Posterior vena cava (tissue), 2 donors: ENCODE measurements around the gene OR10R2. TPM values are rescaled to one million over a fixed set of nuclear protein-coding genes. Genes with fewer than 3 reads are reported as not detected.
"Not testable (repeated sequence)": the region's sequence is repeated elsewhere in the genome, so short reads cannot be mapped to it uniquely, and the experiment has no call there.

Source experiments
- DNase-seq: peaks from one replicate; pipeline ENCODE4 v3.0.0-alpha.2; 2020; ENCODE audit warnings: low spot score
- intact Hi-C, 2 donors: fragments of 100-400 bp; cut with DNase I; formaldehyde crosslinking; loops; one replicate each; pipeline versions ENCODE4 v1.14.1 to v1.14.2; 2022 to 2023
- long read RNA-seq, 2 donors: library from polyadenylated mRNA; unstranded; transcript quantifications; one replicate each; pipeline ENCODE4 v2.0.0, GENCODE V29; 2020 to 2021
- total RNA-seq, 2 donors: library from RNA; stranded (reverse); fragmentation: NEBNext Ultra II Directional; extraction: Animal tissue kit (Norgen Biotek cat#: 25700); gene quantifications; one replicate each; pipeline ENCODE4 v1.2.1, GENCODE V29; 2021
- donor health status: DM: yes; HTN: yes; CAD: no.
- donor health status: DM: yes; HTN: yes; CAD: no.

Gene OR10R2, protein sequence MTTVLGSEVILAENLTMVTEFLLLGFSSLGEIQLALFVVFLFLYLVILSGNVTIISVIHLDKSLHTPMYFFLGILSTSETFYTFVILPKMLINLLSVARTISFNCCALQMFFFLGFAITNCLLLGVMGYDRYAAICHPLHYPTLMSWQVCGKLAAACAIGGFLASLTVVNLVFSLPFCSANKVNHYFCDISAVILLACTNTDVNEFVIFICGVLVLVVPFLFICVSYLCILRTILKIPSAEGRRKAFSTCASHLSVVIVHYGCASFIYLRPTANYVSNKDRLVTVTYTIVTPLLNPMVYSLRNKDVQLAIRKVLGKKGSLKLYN
- total RNA-seq: not detected
- long read RNA-seq, donor 1: 0 reads
- long read RNA-seq, donor 2: 0 reads

DNA sequence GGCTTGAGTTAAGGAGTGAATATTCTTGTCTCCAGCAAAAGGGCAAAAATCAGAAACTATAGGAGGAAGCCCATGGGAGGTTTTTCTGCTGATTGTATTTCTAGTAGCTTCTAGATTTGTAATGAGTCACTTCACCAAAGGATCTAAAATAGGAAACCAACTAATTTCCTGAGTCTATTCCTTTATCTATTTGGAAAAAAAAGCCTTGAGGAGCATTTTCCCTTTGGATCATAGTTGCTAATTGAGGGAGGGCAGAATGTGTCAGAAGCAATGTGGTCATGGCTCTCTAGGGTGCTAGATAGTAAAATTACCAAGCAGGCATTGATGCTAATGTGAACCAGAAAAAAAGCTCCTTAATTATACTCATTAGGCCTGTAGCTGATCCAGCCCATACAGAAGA, at the start of gene OR10R2:
OR10R2 (plus strand) TSS at position 301 of the 400 bp plus-strand sequence. CDS start 106 bp downstream, outside the sequence.
- no peak for DNase-seq
- intact Hi-C loops: no loop called here

GRCh38 chr1:158425027-158425426, 47.0 kb upstream of the OR10R2 start:
- intact Hi-C loops: no loop called here
- DNase-seq: no peak

DNA sequence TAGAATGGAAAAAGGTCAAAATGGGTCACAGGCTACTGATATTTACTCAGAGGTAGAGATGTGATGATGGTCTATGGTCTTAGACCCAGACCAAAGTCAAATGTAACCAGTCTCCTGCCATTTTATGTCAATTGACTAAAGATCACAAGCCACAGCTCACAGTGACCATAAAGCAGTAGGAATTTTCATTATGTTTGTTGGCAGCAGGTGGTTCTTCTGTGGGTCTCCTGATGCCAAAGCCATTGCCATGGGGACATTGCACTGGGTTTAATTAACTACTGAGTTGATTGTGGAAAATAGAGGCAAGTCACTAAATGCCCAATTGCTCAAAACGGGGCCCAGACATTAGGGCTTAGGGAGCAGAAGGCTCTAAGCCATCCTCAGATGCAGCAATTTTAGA, 45.9 kb upstream of the OR10R2 start, which contains the start of gene OR10K2:
OR10K2 (minus strand) TSS at position 101 of the 400 bp plus-strand sequence. CDS start 5,371 bp downstream, outside the sequence.
- intact Hi-C loops: no loop called here
- no peak for DNase-seq

- DNase-seq, intact Hi-C loops: not testable (repeated sequence)
Observed at GRCh38 chr1:158430163-158430562, 41.9 kb upstream of the OR10R2 start.

GRCh38 chr1:158434741-158435140, 37.3 kb upstream of the OR10R2 start:
- no peak for DNase-seq

DNA sequence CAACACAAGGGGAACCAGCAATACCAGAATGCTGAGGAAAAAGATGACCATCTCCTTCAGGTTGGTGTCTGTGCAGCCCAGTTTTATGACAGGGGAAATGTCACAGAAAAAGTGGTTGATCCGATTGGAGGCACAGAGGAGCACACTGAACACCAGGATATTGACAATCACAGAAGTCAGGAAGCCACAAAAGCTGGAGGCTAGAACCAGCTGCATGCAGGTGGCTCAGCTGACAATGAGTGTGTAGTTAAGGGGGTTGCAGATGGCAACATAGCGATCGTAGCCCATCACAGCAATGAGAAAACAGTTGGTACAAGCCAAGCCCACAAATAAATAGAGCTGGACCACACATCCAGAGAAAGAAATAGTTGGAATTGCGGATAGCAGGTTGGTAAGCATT, 26.6 kb upstream of the OR10R2 start:
- no peak for DNase-seq
- intact Hi-C loops: no loop called here

More at GRCh38 chr1:158434741-158435140, 37.3 kb upstream of the OR10R2 start:
- intact Hi-C loops: no loop called here

DNA sequence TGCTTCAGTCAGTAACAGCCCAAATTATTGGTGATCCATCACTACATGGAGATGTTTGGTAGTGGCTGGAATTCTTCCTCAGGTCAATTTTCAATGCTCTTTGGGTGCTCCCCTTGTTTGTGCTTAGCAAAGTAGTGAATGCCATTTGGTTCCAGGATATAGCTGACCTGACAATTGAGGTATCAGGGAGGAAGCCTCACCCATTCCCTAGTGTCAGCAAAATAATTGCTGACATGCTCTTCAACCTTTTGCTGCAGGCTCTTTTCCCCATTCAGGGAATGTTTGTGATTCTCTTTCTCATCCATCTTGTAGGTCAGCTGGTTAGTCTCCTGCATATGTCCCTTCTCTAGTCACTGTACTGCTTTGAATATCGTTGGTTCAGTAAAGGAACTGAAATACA, 17.5 kb upstream of the OR10R2 start:
- intact Hi-C loops: no loop called here
- DNase-seq: no peak

GRCh38 chr1:158457246-158457645, 14.8 kb upstream of the OR10R2 start:
- intact Hi-C loops: no loop called here
- no peak for DNase-seq

- no peak for DNase-seq
- intact Hi-C loops: no loop called here
Observed at GRCh38 chr1:158458263-158458662, 13.8 kb upstream of the OR10R2 start.

DNA sequence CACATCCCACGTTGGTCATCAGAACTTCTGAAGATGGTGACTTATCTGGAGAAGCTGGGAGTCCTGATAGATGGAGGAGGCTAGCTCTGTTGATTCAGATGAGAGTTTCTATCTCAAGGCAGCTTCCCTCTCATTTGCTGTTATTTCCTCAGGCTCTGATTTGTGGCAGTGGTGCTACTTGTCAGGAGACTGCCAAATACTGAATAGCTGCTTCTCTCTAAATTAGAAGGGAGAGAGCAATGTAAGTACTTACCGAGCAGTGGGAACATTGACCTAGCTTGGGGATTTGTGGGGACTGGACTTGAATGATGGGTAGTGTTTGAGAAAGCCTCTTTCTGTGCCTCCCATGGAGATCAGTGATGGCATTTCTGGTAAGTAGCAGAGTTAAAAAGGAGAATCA, 10.5 kb upstream of the OR10R2 start, which contains the start of gene OR10K1:
OR10K1 (plus strand) TSS at position 301 of the 400 bp plus-strand sequence. CDS start 3,728 bp downstream, outside the sequence.
- intact Hi-C loops: no loop called here
- DNase-seq: no peak

DNA sequence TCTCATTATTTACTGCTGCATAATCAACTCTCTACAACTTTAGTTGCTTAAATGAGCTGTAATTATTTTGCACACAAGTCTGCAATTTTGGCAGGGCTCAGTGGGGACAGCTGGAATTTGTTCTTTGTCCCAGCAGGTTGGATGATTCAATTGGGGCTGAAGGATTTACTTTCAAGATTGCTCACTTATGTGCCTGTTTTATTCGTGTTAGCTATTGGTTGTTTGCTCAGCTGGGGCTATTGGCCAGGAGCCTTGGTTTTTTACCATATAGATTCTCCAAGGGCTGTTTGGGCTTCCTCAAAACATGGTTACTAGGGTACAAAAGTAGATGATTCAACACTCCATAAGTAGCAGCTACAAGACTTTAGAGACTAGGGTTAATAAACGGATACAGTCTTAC, 13.4 kb downstream of the OR10R2 start:
- intact Hi-C loops: no loop called here
- DNase-seq: no peak

DNA sequence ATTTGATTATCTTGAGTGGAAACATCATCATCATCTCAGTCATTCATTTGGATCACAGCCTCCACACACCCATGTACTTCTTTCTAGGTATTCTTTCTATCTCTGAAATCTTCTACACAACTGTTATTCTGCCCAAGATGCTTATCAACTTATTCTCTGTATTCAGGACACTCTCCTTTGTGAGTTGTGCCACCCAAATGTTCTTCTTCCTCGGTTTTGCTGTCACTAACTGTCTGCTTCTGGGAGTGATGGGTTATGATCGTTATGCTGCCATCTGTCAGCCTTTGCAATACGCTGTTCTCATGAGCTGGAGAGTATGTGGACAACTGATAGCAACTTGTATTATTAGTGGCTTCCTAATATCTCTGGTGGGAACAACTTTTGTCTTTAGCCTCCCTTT, 19.3 kb downstream of the OR10R2 start:
- DNase-seq: no peak
- intact Hi-C loops: no loop called here

GRCh38 chr1:158493054-158493453, 21.0 kb downstream of the OR10R2 start:
- DNase-seq: no peak
- intact Hi-C loops: no loop called here

GRCh38 chr1:158494796-158495195, 22.8 kb downstream of the OR10R2 start:
- intact Hi-C loops: loop anchor here in 1 of 2 donors (5.0 kb wide), 1 partner anchor 1573 kb away; no protein-coding TSS in a partner anchor
- no peak for DNase-seq

DNA sequence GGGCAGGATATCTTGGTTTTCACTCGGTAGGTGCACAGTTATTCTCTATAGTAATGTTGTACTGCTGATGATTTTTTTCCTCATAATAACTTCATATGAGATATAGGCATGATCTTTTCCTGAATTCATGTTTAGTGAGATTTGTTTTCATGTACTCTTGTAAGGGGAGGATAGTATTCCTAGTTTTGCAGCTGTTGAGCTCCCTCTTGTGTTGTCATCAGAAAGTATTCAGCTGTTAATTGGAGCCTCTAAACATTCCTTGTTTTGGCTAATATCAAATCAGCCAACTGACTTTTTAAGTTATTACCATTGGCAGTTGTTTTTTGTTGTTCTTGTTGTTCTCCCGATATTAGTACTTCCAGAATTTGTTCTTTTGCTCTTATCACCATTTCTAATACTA, 24.4 kb downstream of the OR10R2 start:
- no peak for DNase-seq
- intact Hi-C loops: loop anchor here in 1 of 2 donors (5.0 kb wide), 1 partner anchor 1571 kb away; no protein-coding TSS in a partner anchor

DNA sequence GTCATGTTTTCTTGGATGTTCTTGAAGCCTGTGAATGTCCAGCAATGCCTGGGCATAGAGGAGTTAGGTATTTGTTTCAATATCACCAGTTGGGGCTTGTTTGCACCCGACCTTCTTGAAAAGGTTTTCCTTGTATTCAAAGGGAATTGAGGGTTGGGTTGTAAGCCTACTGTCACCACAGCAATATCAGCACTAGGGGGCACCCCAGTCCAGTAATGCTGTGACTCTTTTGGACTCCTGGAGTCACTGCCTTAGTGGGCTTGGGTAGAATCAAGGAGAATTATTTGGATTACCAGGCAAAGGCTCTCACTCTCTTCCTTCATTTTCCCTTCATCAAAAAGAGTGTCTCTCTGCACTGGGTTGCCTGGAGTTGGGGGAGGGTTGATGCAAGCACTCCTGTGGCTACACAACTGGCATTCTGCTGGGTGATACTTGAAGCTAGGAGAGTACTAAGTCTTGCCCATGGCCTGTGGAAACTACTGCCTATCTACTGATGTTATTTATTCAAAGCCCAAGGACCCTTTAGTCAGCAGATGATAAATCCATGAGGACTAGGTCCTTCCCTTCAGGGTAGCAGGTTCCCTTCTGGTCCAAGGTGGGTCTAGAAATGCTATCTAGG, 34.5 kb downstream of the OR10R2 start:
- DNase-seq: no peak
- intact Hi-C loops: no loop called here

DNA sequence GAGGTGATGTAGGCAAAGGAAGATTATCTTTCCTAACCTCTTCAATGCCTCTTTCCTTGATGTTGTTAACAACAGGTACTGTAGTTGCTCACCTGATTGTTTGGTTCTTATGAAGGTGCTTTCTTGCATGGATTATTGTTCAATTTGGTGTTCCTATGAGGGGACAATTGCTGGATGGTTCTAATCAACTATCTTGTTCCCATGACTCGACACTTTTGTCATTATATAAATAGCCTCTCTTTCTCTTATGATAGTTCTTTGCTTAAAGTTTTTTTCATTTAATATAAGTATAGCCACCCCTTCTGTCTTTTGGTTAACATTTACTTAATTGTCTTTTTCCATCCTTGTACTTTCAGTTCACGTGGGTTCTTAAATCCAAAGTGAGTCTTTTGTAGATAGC, 35.5 kb downstream of the OR10R2 start:
- intact Hi-C loops: no loop called here
- no peak for DNase-seq

GRCh38 chr1:158509471-158510156, 37.6 kb downstream of the OR10R2 start:
- no peak for DNase-seq
- intact Hi-C loops: loop anchor here in 1 of 2 donors (5.0 kb wide), 1 partner anchor 63 kb away; the partner anchor contains the start of gene OR6P1

DNA sequence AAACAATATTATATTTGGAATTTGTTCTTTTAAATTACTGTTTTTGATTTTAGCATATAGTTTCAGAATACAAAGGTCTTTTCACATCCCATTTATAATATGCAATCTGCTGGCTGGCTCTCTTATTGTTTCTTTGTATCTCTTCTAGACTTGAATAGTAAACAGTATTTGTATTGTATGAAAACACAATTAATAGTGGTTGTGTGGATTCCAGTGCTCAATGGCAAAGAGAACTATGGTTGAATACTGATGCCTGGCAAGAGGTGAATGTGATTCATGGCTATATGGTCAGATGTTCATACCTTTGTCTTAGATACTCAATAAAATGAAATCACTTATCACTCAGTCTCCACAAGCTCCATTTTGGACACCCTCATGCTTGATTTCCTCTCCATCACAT, 44.9 kb downstream of the OR10R2 start:
- intact Hi-C loops: no loop called here
- no peak for DNase-seq

GRCh38 chr1:158520021-158520420, 48.0 kb downstream of the OR10R2 start:
- intact Hi-C loops: no loop called here

More at GRCh38 chr1:158520021-158520420, 48.0 kb downstream of the OR10R2 start:
- no peak for DNase-seq
